NCI-H1436 treated with DMSO at 0.1 percent for 48 hours (cell line): Measurements from ENCODE around the gene OSR1.
"Not testable (repeated sequence)": the region's sequence is repeated elsewhere in the genome, so short reads cannot be mapped to it uniquely, and the experiment has no call there.

Experiments
- DNase-seq: peaks from one replicate; lab custom pipeline; 2025; lab: John Stamatoyannopoulos, UW

Gene OSR1

GRCh38 chr2:19358242-19359020, at the start of gene OSR1:
Gene OSR1 (minus strand): TSS chr2:19358623. CDS start chr2:19353805, 4,818 bp downstream.
- DNase-seq = no peak

- no peak for DNase-seq
Observed at GRCh38 chr2:19403785-19404184, 45.4 kb upstream of the OSR1 start.

DNA sequence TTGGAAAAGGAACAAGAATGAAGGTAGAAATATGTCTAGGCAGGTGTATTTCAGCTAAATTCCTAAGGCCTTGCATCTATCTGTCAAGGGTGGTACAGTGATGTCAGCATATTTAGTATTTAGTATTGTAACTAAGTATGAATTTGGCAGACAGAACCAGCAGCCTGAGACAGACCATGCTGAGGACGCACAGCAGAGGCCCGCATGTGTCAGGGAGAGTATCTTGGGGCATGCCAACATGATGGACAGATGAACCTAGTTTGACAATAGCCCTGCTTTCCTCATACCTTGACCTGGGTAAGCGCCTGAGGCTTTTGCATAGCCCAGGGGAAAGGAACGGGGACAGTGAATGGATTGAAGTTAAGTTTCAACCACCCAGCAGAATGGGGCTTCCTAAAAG, 33.8 kb upstream of the OSR1 start:
- no peak for DNase-seq

- not testable (repeated sequence) for DNase-seq
Observed at GRCh38 chr2:19389469-19389868, 31.0 kb upstream of the OSR1 start.

DNA sequence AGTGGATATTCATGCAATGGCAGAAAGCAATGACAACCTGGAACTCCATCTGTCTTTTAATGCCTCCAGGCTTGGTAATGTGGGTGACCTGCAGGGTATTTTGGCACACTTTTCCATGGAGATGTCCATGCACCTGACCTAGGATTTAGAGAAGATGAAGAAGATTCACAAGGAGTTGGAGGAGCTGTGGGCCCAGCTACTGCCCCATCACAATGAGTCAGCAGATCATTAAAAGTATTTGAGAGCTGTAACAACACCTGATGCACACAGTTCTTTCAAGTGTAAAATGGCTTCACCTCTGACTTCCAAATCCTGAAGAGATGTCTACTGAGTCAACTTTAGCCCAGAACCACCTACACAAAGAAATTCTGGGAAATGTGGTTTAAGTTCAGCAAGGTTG, 22.1 kb upstream of the OSR1 start:
- no peak for DNase-seq

DNA sequence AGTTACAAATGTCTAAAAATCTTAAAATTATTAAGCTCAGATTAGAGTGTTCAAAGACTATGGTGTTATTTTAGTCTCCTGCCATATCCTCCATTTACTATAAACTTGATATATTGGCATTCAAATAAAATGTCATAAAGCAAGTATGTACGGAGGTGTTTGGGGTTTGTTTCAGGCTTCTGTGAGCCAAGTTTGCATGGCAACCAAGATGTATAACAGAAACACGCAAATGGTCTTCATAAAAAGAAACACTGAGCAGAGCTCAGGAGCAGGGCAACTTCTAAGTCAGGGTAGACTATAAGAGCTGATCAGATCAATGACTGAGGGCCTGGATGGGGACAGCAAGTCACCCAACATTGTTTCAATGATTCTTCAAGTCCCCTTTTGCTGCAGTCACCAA, 20.5 kb upstream of the OSR1 start:
- no peak for DNase-seq

- no peak for DNase-seq
Observed at GRCh38 chr2:19377717-19378116, 19.3 kb upstream of the OSR1 start.

- DNase-seq = no peak
Observed at GRCh38 chr2:19373352-19373751, 14.9 kb upstream of the OSR1 start.

DNA sequence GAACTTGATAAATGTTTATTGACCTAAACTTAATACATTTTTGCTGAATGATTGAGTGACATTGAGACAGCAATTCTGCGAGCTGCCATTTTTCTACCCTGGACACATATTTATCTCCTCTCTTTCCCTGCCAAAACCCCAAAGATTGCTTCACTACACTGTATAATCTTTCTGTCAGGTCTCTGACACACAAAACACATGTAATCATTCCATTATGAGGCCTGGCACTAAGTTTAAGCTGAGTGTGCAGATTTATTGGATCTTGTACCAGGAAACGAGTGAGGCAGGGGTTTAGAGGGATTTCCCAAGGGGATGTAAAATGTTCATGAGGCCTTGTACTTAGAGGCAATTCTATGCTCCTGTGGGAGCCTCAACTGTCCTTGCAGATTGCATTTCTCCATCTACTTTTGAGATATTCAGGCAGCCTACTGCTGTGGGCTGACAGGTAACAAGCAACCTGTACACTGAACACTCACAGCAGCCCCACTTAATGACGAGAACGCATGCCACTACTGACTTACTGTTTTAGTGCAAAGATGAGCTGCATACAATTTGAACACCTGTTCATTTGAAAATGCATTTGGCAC, 13.7 kb upstream of the OSR1 start:
- DNase-seq = no peak

DNA sequence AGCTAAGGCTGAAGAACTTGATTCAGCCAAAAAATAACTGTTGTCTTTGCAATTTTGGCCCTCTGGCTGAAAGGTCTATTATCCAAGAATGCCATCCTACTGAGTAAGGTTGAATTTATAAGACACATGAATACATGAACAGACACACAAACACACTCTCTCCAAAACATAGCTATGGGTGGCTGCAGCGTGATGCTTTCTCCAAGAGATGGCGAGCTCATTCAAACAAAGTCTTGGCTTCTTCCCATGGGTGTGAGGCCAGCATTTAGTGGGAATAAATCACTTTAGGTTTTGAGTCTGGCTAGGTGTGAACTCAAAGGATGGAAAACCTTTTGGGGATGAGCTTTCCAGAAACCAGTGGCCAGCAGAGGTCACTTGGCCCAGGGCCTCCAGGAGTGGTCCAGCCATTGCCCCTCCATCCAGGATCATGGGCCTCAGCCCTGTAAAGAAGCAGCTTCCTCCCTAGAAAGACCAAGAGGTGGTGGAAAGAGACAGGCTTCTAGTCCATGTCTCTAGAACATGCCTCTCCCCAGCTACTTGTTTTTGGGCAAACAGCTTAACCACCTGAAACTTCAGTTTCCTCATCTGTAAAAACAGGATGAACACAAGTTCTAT, 11.0 kb upstream of the OSR1 start:
- DNase-seq = no peak

DNA sequence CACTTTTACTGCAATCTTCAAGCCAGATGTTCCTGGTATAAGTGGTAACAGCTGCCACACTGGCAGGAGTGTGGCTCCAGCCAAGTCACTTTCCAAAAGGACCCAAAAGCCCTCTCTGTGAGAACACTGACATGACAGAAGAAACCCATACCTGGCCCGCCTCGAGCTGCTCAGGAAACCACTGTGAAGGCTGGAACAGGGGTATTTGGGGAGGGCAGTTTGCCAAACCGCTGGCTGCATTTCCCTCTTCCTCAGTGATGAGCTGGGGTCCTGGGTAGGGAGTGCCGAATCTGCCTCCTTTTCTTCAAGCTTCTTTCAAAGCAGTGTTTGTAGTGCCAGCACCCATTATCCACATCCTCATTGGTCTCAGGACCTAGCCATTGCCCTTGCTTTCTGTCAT, 10.3 kb upstream of the OSR1 start:
- no peak for DNase-seq

GRCh38 chr2:19367326-19367725, 8.9 kb upstream of the OSR1 start:
- DNase-seq = no peak

DNA sequence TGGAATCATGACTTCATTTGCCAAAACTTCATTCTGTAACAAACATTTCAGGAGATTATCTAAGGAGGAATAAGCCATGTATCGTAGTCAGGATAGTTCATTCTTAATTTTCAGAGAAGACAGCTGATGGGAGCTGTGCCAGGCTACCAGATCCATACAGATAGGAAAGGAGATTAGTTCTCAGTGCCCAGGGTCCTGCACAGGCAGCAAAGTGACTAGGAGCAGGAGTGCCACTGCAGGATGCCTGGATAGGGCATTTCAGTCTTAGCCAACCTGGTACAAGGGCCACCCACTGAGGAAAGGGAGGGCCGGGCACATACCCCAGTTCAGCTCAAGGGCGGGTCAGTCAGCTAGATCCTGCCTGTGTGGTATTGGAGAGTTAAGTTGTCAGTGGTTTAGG, 6.7 kb upstream of the OSR1 start:
- no peak for DNase-seq

DNA sequence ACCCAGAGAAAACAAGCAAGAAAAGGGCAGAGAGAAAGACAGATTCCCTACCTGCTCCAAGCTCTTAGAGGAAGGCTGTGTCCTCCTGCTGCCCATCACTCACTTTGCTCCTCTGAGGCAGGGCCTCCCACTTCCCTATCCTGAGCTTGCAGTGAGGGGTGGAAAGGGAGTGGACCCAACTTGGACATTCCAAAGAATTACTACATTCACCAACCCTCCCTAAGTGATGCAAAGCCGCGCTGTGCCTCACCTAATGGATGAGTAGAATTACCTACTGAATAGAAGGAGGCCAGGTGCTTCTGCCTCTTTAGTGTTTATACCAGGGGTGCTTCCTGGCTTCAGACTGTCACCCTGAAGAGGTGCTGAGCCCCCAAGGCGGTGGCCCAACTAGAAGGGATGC, 5.6 kb upstream of the OSR1 start:
- DNase-seq = no peak

DNA sequence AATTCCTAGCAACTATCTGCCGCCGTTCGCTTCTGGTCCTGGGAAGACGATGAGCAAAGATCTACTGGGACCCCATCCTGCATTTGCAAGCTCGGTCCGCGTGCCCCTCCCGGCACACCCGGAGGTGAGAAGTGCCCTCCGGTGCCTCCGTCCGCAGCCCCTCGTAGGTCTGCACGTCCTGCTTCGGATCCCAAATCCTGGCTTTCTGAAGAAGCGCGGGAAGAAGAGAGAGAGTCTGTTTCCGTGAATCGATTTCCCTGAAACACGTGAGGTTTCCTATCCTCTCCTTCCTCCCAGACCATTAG, 5.0 kb upstream of the OSR1 start:
- no peak for DNase-seq

GRCh38 chr2:19362755-19363473, 4.5 kb upstream of the OSR1 start:
- DNase-seq = no peak

DNA sequence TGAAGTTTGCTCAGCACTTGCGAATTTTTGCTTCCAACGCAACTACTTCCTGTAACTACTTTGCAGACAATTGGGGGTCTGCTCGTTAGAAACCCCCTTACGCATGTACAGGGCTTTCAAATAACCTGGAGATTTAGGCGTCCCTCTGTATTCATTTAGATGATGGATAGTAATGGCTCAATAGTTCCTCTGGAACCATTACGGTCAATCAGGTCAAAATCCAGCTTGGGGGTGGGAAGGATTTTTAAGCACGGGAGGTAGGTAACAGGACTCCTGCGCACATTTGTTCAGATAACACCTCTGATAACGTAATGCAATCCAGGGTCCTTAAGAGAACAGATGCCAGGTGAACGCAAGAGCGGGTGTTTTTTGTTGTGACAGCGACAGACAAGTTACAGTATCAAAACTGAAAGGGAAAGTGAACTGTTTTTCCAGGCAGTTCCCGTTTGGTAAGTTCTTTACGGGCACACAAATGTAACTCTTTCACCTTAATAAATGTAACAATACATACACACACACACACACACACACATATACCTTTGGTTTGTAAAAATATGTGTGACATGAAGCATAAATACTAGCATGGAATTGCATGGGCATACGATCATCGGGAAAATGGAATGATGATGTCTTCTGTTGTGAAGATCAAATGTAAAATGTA, 3.8 kb upstream of the OSR1 start:
- no peak for DNase-seq

DNA sequence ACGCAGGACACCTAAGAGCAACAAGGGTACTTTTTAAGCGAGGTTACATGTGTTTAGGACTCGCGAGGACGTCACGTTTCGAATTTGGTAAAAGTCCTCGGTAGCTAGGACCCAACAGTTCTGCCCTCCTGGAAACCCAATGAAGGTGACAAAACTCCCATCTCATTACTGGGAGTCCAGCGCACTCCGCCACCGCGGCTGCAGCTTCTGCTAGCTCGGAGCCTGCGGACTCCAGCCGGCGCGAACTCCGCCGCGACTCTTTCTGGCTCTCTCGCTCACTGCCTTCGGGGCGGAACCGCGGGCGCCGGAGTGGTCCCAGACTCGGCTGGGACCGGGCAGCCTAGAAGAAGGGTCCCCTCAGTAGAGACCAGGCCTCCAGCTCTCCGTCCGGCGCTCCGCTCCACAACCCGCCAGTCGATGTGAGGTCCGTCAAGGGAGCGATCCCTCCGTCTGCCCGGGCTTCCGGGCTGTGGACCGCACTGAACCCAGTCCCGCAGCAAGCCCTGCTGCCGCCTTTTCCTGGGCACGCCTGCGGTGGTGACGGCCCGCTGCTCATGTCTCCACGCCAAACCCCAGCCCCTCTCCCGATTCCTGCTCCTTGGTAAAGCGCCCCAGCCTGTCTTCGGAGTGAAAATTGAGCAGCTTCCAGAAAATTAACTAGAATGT, 3.0 kb upstream of the OSR1 start:
- DNase-seq = no peak

DNA sequence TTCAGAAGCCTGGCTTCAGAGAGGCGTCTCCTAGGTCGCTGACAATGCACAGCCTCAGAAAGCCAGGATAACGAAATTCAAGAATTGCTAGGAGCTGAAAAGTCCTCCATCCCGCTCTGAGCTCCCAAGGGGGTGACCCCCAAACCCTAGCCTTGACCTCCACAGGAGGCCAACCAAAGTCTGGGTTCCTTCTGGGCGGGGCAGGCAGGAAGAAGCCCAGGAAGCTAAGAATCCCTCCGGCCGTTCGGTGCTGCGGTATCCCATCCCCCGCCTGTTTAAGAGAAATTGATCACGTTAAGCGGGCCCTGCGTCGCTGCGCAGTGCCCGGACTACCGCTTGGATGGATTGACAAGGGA, 2.5 kb upstream of the OSR1 start:
- DNase-seq = no peak

DNA sequence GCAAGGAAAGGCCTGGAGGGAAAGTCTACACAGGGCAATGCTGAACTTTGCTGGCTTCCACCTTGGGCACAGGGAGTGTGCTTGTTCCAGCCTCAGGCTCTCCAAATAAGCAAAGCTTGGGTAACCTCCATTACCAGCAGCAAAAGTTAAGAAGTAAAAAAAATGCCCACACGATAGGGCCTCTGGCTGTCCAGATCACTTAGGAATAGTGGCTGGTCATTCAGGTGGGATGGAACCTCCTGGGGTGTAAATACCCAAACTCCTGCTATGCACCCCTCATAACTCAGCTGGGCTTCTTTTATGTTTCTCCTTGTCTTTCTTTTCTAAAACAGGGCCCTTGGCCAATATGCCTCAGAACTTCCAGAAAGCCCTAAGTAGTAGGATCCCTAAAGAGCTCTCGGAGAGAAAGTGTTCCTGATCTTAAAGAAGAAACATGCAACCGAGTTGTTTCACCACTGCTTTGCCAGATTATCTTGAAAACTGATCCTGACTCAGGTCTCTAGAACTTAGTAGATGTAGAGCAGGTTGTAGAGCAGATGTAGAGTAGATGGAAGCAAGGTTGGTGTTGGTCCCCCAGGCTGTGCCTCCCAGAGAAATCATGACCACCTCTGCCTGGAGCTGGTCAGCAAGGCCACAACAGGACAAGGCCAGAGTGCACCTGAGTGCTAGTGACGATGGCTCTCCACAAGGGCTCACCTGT, 2.0 kb upstream of the OSR1 start:
- DNase-seq = no peak

GRCh38 chr2:19359456-19359855, 1.0 kb upstream of the OSR1 start:
- no peak for DNase-seq

DNA sequence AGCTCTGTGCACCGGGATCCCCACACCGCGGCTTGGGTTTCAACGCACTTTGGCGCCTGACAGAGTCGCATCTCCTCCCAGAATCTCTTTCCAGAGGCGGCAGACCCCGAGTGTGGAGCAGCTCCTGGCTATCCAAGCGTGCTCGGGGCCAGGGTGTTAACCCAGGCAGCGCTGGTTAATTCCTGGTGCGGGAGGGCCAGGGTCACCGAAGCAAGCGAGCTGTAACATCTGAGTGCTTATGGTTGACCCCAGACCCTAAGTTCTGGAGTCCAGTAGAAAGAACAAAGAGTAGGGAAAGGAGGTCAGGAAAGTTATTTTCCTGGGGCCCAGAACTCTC, 566 bp upstream of the OSR1 start:
- DNase-seq = no peak
